ENCODE data around the gene GLIPR2. TPM values are rescaled to one million over a fixed set of nuclear protein-coding genes. Genes with fewer than 3 reads are reported as not detected.
"Not testable (repeated sequence)": the region's sequence is repeated elsewhere in the genome, so short reads cannot be mapped to it uniquely, and the experiment has no call there.

Gene GLIPR2
- total and polyA plus RNA-seq, 10 donors: 25.2 to 72.1 (median 37.0) TPM

- 17 to 51% (median 22%) methylated on average over 11 of the region's 11 CpGs for WGBS, 5 donors
- Histone ChIP-seq H3K4me1 (peaks cover 50 to 73% (median 64%) of the 10 kb centered on the region in 6 donors), H3K27me3 (replicated peaks in 1 of 7) (no peaks in the 10 kb centered on the region), H3K4me3 (peak overlapping the region in 1 of 8 donors; percentile 11), H3K36me3 (peaks cover 0 to 32% (median 0%) of the 10 kb centered on the region in 6 donors), H3K9me3 (peaks cover 0 to 9% (median 4%) of the 10 kb centered on the region in 8 donors), H3K27ac (peak overlapping the region; percentile 27 to 95 (median 92))
- no peak for DNase-seq
- TF ChIP-seq POLR2AphosphoS5 (IDR thresholded peaks at IDR 0.05) (peak in 1 of 3 donors; percentile 44), CTCF (IDR thresholded peaks at IDR 0.05 in 8 of 11, conservative IDR thresholded peaks at IDR 0.05 in 3 of 11) (no peak)
- intact Hi-C loops (cut with DNase I; ENCODE audit: low total_unique reads): no loop called here
Measured at GRCh38 chr9:36154331-36154952, 17.9 kb downstream of the GLIPR2 start.

DNA sequence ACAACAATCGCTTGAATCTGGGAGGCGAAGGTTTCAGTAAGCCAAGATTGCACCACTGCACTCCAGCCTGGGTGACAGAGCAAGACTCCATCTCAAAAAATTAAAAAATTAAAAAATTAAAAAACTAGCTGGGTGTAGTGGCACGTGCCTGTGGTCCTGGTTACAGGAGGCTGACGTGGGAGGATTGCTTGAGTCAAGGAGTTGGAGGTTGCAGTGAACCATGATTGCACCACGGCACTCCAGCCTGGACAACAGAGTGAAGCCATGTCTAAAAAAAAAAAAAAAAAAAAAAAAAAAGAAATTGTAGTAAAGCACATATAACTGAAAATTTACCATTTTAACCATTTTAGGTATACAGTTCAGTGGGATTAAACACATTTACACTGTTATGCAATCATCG is 19.6 kb downstream of the GLIPR2 start:
- TF ChIP-seq POLR2AphosphoS5 (IDR thresholded peaks at IDR 0.05) (no peak), POLR2A (IDR thresholded peaks at IDR 0.05) (no peak), CTCF (IDR thresholded peaks at IDR 0.05 in 8 of 11, conservative IDR thresholded peaks at IDR 0.05 in 3 of 11) (no peak)
- Histone ChIP-seq H3K4me1 (peaks cover 34 to 57% (median 47%) of the 10 kb centered on the region in 6 donors), H3K27me3 (replicated peaks in 1 of 7) (no peaks in the 10 kb centered on the region), H3K4me3 (no peak overlapping the region), H3K27ac (peak overlapping the region in 2 of 8 donors; percentile 93 to 95), H3K36me3 (peaks cover 0 to 39% (median 2%) of the 10 kb centered on the region in 6 donors), H3K9me3 (peaks cover 0 to 9% (median 4%) of the 10 kb centered on the region in 8 donors)
- DNase-seq: no peak
- WGBS, 5 donors: 91 to 97% (median 95%) methylated on average over 6 of the region's 6 CpGs
- intact Hi-C loops (cut with DNase I; ENCODE audit: low total_unique reads): no loop called here

DNA sequence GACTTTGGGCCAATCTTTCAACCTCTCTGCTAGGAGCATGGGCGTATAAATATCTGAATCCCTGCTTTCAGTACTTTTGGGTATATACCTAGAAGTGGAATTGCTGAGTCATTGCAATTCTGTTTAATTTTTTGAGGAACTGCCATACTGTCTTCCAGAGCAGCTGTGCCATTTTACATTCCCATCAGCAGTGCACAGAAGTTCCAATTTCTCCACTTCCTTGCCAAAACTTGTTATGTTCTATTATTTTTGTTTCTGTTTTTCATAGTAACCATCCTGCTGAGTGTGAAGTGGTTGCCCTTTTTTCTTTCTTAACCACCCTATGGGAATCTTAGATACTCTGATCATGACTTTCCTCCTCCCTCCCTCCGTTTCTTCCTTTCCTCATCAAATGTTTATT is 21.6 kb downstream of the GLIPR2 start:
- H3K27ac ChIP-seq: peak overlapping the region in 5 of 8 donors; percentile 50 to 72 (median 57)
- no peak overlapping the region for H3K4me3 ChIP-seq
- whole genome bisulfite sequencing, 5 donors: 64 to 76% (median 70%) methylated on average over 2 of the region's 2 CpGs
- peak; percentile 58 for DNase-seq
- TF ChIP-seq POLR2AphosphoS5 (IDR thresholded peaks at IDR 0.05) (no peak), POLR2A (IDR thresholded peaks at IDR 0.05) (no peak), CTCF (IDR thresholded peaks at IDR 0.05 in 8 of 11, conservative IDR thresholded peaks at IDR 0.05 in 3 of 11) (no peak)
- no peaks in the 10 kb centered on the region for H3K27me3 ChIP-seq (replicated peaks in 1 of 7)
- H3K9me3 ChIP-seq: peaks cover 0 to 9% (median 4%) of the 10 kb centered on the region in 8 donors
- intact Hi-C loops (cut with DNase I; ENCODE audit: low total_unique reads): no loop called here
- peaks cover 14 to 40% (median 28%) of the 10 kb centered on the region in 6 donors for H3K4me1 ChIP-seq
- peaks cover 0 to 55% (median 5%) of the 10 kb centered on the region in 6 donors for H3K36me3 ChIP-seq

- intact Hi-C loops (cut with DNase I; ENCODE audit: low total_unique reads): no loop called here
Measured at GRCh38 chr9:36158917-36159316, 22.4 kb downstream of the GLIPR2 start.

GRCh38 chr9:36159509-36159908 is 23.0 kb downstream of the GLIPR2 start:
- 93 to 98% (median 96%) methylated on average over 4 of the region's 4 CpGs for WGBS, 5 donors
- intact Hi-C loops (cut with DNase I; ENCODE audit: low total_unique reads); H3K27me3 ChIP-seq (replicated peaks in 1 of 7); H3K9me3 ChIP-seq; H3K4me3 ChIP-seq: not testable (repeated sequence)
- peak; percentile 20 for DNase-seq
- peaks cover 0 to 56% (median 5%) of the 10 kb centered on the region in 6 donors for H3K36me3 ChIP-seq
- peak overlapping the region in 3 of 8 donors; percentile 17 to 72 (median 66) for H3K27ac ChIP-seq
- peaks cover 1 to 34% (median 22%) of the 10 kb centered on the region in 6 donors for H3K4me1 ChIP-seq

More at GRCh38 chr9:36158917-36159316, 22.4 kb downstream of the GLIPR2 start:
- Histone ChIP-seq H3K36me3 (peaks cover 0 to 56% (median 5%) of the 10 kb centered on the region in 6 donors), H3K4me1 (peaks cover 7 to 38% (median 27%) of the 10 kb centered on the region in 6 donors), H3K27me3 (replicated peaks in 1 of 7) (no peaks in the 10 kb centered on the region), H3K27ac (peak overlapping the region in 4 of 8 donors; percentile 17 to 72 (median 62)), H3K9me3 (peaks cover 0 to 9% (median 4%) of the 10 kb centered on the region in 8 donors), H3K4me3 (no peak overlapping the region)
- TF ChIP-seq POLR2A (IDR thresholded peaks at IDR 0.05) (no peak), POLR2AphosphoS5 (IDR thresholded peaks at IDR 0.05) (no peak), CTCF (IDR thresholded peaks at IDR 0.05 in 8 of 11, conservative IDR thresholded peaks at IDR 0.05 in 3 of 11) (no peak)
- WGBS, 5 donors: 78 to 90% (median 87%) methylated on average over 7 of the region's 7 CpGs
- peak; percentile 24 for DNase-seq

DNA sequence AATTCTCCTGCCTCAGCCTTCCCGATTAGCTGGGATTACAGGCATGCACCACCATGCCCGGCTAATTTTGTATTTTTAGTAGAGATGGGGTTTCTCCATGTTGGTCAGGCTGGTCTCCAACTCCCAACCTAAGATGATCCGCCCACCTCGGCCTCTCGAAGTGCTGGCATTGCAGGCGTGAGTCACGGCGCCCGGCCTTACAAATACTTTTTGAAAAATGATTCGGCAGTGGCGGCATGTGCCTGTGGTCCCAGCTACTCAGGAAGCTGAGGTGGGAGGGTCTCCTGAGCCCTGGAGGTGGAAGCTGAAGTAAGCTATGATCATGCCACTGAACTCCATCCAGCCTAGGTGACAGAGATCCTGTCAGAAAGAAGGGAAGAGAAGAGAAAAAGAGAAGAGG is 23.6 kb downstream of the GLIPR2 start:
- H3K9me3 ChIP-seq; H3K27ac ChIP-seq; H3K4me3 ChIP-seq; intact Hi-C loops (cut with DNase I; ENCODE audit: low total_unique reads); H3K27me3 ChIP-seq (replicated peaks in 1 of 7): not testable (repeated sequence)
- Histone ChIP-seq H3K4me1 (peaks cover 0 to 34% (median 17%) of the 10 kb centered on the region in 6 donors), H3K36me3 (peaks cover 0 to 56% (median 5%) of the 10 kb centered on the region in 6 donors)
- peak; percentile 23 for DNase-seq
- 71 to 94% (median 80%) methylated on average over 11 of the region's 11 CpGs for WGBS, 5 donors
